ENCODE measurements around the gene APOL3. TPM values are rescaled to one million over a fixed set of nuclear protein-coding genes. Genes with fewer than 3 reads are reported as not detected.

The APOL3 gene
- total RNA-seq, 1 donor from 2014 or later = 1.2 TPM

GRCh38 chr22:36107436-36107835 is 53.1 kb downstream of the APOL3 start:
- DNase-seq (ENCODE audit: low spot score) = no peak
- no peak overlapping the region for H3K27ac Mint-ChIP-seq (ENCODE audit: unreplicated experiment)
- no peaks in the 10 kb centered on the region for H3K9me3 Mint-ChIP-seq (ENCODE audit: unreplicated experiment)
- peaks cover 6% of the 10 kb centered on the region for H3K27me3 Mint-ChIP-seq (ENCODE audit: unreplicated experiment)
- no peak overlapping the region for H3K4me3 Mint-ChIP-seq (ENCODE audit: unreplicated experiment)
- H3K4me1 Mint-ChIP-seq (ENCODE audit: unreplicated experiment) = peaks cover 4% of the 10 kb centered on the region
- H3K36me3 Mint-ChIP-seq (ENCODE audit: low read depth, unreplicated experiment) = no peaks in the 10 kb centered on the region
- TF ChIP-seq, protein P1, sequence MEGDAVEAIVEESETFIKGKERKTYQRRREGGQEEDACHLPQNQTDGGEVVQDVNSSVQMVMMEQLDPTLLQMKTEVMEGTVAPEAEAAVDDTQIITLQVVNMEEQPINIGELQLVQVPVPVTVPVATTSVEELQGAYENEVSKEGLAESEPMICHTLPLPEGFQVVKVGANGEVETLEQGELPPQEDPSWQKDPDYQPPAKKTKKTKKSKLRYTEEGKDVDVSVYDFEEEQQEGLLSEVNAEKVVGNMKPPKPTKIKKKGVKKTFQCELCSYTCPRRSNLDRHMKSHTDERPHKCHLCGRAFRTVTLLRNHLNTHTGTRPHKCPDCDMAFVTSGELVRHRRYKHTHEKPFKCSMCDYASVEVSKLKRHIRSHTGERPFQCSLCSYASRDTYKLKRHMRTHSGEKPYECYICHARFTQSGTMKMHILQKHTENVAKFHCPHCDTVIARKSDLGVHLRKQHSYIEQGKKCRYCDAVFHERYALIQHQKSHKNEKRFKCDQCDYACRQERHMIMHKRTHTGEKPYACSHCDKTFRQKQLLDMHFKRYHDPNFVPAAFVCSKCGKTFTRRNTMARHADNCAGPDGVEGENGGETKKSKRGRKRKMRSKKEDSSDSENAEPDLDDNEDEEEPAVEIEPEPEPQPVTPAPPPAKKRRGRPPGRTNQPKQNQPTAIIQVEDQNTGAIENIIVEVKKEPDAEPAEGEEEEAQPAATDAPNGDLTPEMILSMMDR (IDR thresholded peaks at IDR 0.05; ENCODE audit: unreplicated experiment) = no peak

GRCh38 chr22:36106910-36107309 is 53.6 kb downstream of the APOL3 start:
- DNase-seq (ENCODE audit: low spot score) = no peak
- TF ChIP-seq, protein P1 (IDR thresholded peaks at IDR 0.05; ENCODE audit: unreplicated experiment) = no peak
- no peaks in the 10 kb centered on the region for H3K36me3 Mint-ChIP-seq (ENCODE audit: low read depth, unreplicated experiment)
- H3K27ac Mint-ChIP-seq (ENCODE audit: unreplicated experiment) = no peak overlapping the region
- no peak overlapping the region for H3K4me3 Mint-ChIP-seq (ENCODE audit: unreplicated experiment)
- peaks cover 4% of the 10 kb centered on the region for H3K4me1 Mint-ChIP-seq (ENCODE audit: unreplicated experiment)
- H3K9me3 Mint-ChIP-seq (ENCODE audit: unreplicated experiment) = no peaks in the 10 kb centered on the region
- H3K27me3 Mint-ChIP-seq (ENCODE audit: unreplicated experiment) = peaks cover 6% of the 10 kb centered on the region

DNA sequence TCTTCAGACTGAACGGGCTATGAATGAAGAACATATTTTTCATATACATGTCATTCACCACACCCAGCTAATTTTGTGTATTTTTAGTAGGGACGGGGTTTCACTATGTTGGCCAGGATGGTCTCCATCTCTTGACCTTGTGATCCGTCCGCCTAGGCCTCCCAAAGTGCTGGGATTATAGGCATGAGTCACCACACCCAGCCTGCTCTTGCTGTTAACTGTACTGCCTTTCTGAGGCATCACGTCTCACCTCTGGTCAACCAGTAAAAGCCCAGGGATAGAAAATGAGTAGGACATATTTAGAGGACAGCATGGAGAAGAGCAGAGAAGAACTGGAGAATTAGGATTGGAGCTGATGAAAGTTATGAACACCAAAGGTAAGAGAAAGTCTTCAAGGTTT is 55.6 kb downstream of the APOL3 start:
- Mint-ChIP-seq H3K9me3 (ENCODE audit: unreplicated experiment) (no peaks in the 10 kb centered on the region), H3K27me3 (ENCODE audit: unreplicated experiment) (peaks cover 3% of the 10 kb centered on the region), H3K4me1 (ENCODE audit: unreplicated experiment) (peaks cover 4% of the 10 kb centered on the region), H3K4me3 (ENCODE audit: unreplicated experiment) (no peak overlapping the region), H3K27ac (ENCODE audit: unreplicated experiment) (no peak overlapping the region), H3K36me3 (ENCODE audit: low read depth, unreplicated experiment) (no peaks in the 10 kb centered on the region)
- TF ChIP-seq, protein P1 (IDR thresholded peaks at IDR 0.05; ENCODE audit: unreplicated experiment) = no peak
- no peak for DNase-seq (ENCODE audit: low spot score)

- H3K4me3 Mint-ChIP-seq (ENCODE audit: unreplicated experiment) = no peak overlapping the region
- TF ChIP-seq, protein P1 (IDR thresholded peaks at IDR 0.05; ENCODE audit: unreplicated experiment) = no peak
- no peak overlapping the region for H3K27ac Mint-ChIP-seq (ENCODE audit: unreplicated experiment)
- peaks cover 4% of the 10 kb centered on the region for H3K4me1 Mint-ChIP-seq (ENCODE audit: unreplicated experiment)
- DNase-seq (ENCODE audit: low spot score) = no peak
- peaks cover 3% of the 10 kb centered on the region for H3K27me3 Mint-ChIP-seq (ENCODE audit: unreplicated experiment)
- no peaks in the 10 kb centered on the region for H3K9me3 Mint-ChIP-seq (ENCODE audit: unreplicated experiment)
- no peaks in the 10 kb centered on the region for H3K36me3 Mint-ChIP-seq (ENCODE audit: low read depth, unreplicated experiment)
Observed at GRCh38 chr22:36104435-36104834, 56.1 kb downstream of the APOL3 start.

DNA sequence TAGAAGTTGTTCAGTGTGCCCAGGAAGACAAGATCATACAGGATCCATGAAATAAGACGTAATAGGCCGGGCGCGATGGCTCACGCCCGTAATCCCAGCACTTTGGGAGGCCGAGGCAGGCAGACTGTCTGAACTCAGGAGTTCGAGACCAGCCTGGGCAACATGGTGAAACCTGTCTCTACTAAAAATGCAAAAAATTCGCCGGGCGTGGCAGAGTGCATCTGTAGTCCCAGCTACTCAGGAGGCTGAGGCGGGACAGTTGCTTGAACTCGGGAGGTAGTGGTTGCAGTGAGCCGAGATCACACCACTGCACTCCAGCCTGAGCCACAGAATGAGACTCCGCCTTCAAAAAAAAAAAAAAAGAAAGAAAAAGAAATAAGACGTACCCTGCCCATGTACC is 56.7 kb downstream of the APOL3 start:
- DNase-seq (ENCODE audit: low spot score) = no peak
- Mint-ChIP-seq H3K4me3 (ENCODE audit: unreplicated experiment) (no peak overlapping the region), H3K27ac (ENCODE audit: unreplicated experiment) (no peak overlapping the region), H3K9me3 (ENCODE audit: unreplicated experiment) (no peaks in the 10 kb centered on the region), H3K27me3 (ENCODE audit: unreplicated experiment) (peaks cover 3% of the 10 kb centered on the region), H3K36me3 (ENCODE audit: low read depth, unreplicated experiment) (no peaks in the 10 kb centered on the region), H3K4me1 (ENCODE audit: unreplicated experiment) (peaks cover 4% of the 10 kb centered on the region)
- TF ChIP-seq, protein P1 (IDR thresholded peaks at IDR 0.05; ENCODE audit: unreplicated experiment) = no peak
